Activated naive CD8-positive, alpha-beta T cell treated with anti-CD3 and anti-CD28 coated beads for 36 hours (primary cell): ENCODE results near the gene CDK14. TPM values are rescaled to one million over a fixed set of nuclear protein-coding genes. Genes with fewer than 3 reads are reported as not detected.

Source experiments
- DNase-seq: peaks from one replicate; pipeline ENCODE4 v3.0.0; 2021
- H3K27ac Mint-ChIP-seq: one replicate; pipeline ENCODE4 v1.8.0; 2022; ENCODE audit warnings: mild to moderate bottlenecking, moderate library complexity, mixed read lengths
- H3K27me3 Mint-ChIP-seq: one replicate; pipeline ENCODE4 v1.8.0; 2022; ENCODE audit warnings: mild to moderate bottlenecking, mixed read lengths
- H3K36me3 Mint-ChIP-seq: one replicate; pipeline ENCODE4 v1.8.0; 2021; ENCODE audit warnings: mild to moderate bottlenecking, mixed read lengths
- H3K4me1 Mint-ChIP-seq: one replicate; pipeline ENCODE4 v1.8.0; 2021; ENCODE audit warnings: mixed read lengths
- H3K4me3 Mint-ChIP-seq: one replicate; pipeline ENCODE4 v1.8.0; 2022; ENCODE audit warnings: mild to moderate bottlenecking, moderate library complexity, mixed read lengths
- H3K9me3 Mint-ChIP-seq: one replicate; pipeline ENCODE4 v1.8.0; 2022; ENCODE audit warnings: mixed read lengths
- total RNA-seq, 2 experiments: library from RNA; stranded (reverse); gene quantifications; one replicate each; pipeline ENCODE4 v1.2.3, GENCODE V29; 2021

Gene CDK14
- total RNA-seq, 2 experiments from 2014 or later = 0.92 to 1.6 TPM

GRCh38 chr7:90955641-90956207 lies 359.6 kb downstream of the CDK14 start:
- no peak overlapping the region for H3K4me3 Mint-ChIP-seq
- H3K4me1 Mint-ChIP-seq = no peaks in the 10 kb centered on the region
- H3K36me3 Mint-ChIP-seq = no peaks in the 10 kb centered on the region
- DNase-seq = no peak
- no peaks in the 10 kb centered on the region for H3K9me3 Mint-ChIP-seq
- H3K27me3 Mint-ChIP-seq = no peaks in the 10 kb centered on the region
- no peak overlapping the region for H3K27ac Mint-ChIP-seq

GRCh38 chr7:90957883-90958282 lies 361.8 kb downstream of the CDK14 start:
- H3K27ac Mint-ChIP-seq = no peak overlapping the region

GRCh38 chr7:90958647-90959046 lies 362.5 kb downstream of the CDK14 start:
- Mint-ChIP-seq H3K27ac (no peak overlapping the region), H3K4me1 (no peaks in the 10 kb centered on the region), H3K36me3 (no peaks in the 10 kb centered on the region), H3K27me3 (no peaks in the 10 kb centered on the region), H3K4me3 (no peak overlapping the region), H3K9me3 (peaks cover 2% of the 10 kb centered on the region)
- DNase-seq = no peak

More at GRCh38 chr7:90957883-90958282, 361.8 kb downstream of the CDK14 start:
- H3K4me1 Mint-ChIP-seq = no peaks in the 10 kb centered on the region
- H3K36me3 Mint-ChIP-seq = no peaks in the 10 kb centered on the region
- no peak overlapping the region for H3K4me3 Mint-ChIP-seq
- no peaks in the 10 kb centered on the region for H3K9me3 Mint-ChIP-seq
- H3K27me3 Mint-ChIP-seq = no peaks in the 10 kb centered on the region
- no peak for DNase-seq

- DNase-seq = no peak
- Mint-ChIP-seq H3K9me3 (peaks cover 2% of the 10 kb centered on the region), H3K27ac (no peak overlapping the region), H3K4me1 (no peaks in the 10 kb centered on the region), H3K27me3 (no peaks in the 10 kb centered on the region), H3K4me3 (no peak overlapping the region), H3K36me3 (no peaks in the 10 kb centered on the region)
Observed at GRCh38 chr7:90961037-90961725, 365.1 kb downstream of the CDK14 start.

GRCh38 chr7:90965211-90965610 lies 369.1 kb downstream of the CDK14 start:
- no peaks in the 10 kb centered on the region for H3K4me1 Mint-ChIP-seq
- no peaks in the 10 kb centered on the region for H3K36me3 Mint-ChIP-seq
- peaks cover 2% of the 10 kb centered on the region for H3K9me3 Mint-ChIP-seq
- H3K27ac Mint-ChIP-seq = no peak overlapping the region
- H3K4me3 Mint-ChIP-seq = no peak overlapping the region
- DNase-seq = no peak
- no peaks in the 10 kb centered on the region for H3K27me3 Mint-ChIP-seq

- Mint-ChIP-seq H3K36me3 (no peaks in the 10 kb centered on the region), H3K4me1 (no peaks in the 10 kb centered on the region), H3K4me3 (no peak overlapping the region), H3K27me3 (no peaks in the 10 kb centered on the region), H3K9me3 (peaks cover 2% of the 10 kb centered on the region), H3K27ac (no peak overlapping the region)
- no peak for DNase-seq
Observed at GRCh38 chr7:90966346-90966745, 370.2 kb downstream of the CDK14 start.

- Mint-ChIP-seq H3K4me1 (no peaks in the 10 kb centered on the region), H3K9me3 (no peaks in the 10 kb centered on the region), H3K27ac (no peak overlapping the region), H3K27me3 (no peaks in the 10 kb centered on the region), H3K4me3 (no peak overlapping the region), H3K36me3 (no peaks in the 10 kb centered on the region)
- no peak for DNase-seq
Observed at GRCh38 chr7:90968871-90969270, 372.8 kb downstream of the CDK14 start.

GRCh38 chr7:90972906-90973550 lies 376.9 kb downstream of the CDK14 start:
- Mint-ChIP-seq H3K4me1 (no peaks in the 10 kb centered on the region), H3K4me3 (no peak overlapping the region), H3K9me3 (peaks cover 9% of the 10 kb centered on the region), H3K36me3 (no peaks in the 10 kb centered on the region), H3K27me3 (peaks cover 6% of the 10 kb centered on the region), H3K27ac (no peak overlapping the region)
- DNase-seq = no peak

GRCh38 chr7:90977056-90977455 lies 380.9 kb downstream of the CDK14 start:
- Mint-ChIP-seq H3K4me1 (no peaks in the 10 kb centered on the region), H3K36me3 (no peaks in the 10 kb centered on the region), H3K9me3 (peaks cover 9% of the 10 kb centered on the region), H3K27me3 (peaks cover 6% of the 10 kb centered on the region), H3K27ac (no peak overlapping the region), H3K4me3 (no peak overlapping the region)
- no peak for DNase-seq

GRCh38 chr7:90980545-90980944 lies 384.4 kb downstream of the CDK14 start:
- H3K4me3 Mint-ChIP-seq = no peak overlapping the region
- no peak overlapping the region for H3K27ac Mint-ChIP-seq
- H3K36me3 Mint-ChIP-seq = no peaks in the 10 kb centered on the region
- peaks cover 6% of the 10 kb centered on the region for H3K27me3 Mint-ChIP-seq
- no peak for DNase-seq
- peaks cover 14% of the 10 kb centered on the region for H3K9me3 Mint-ChIP-seq
- no peaks in the 10 kb centered on the region for H3K4me1 Mint-ChIP-seq

GRCh38 chr7:90982228-90982627 lies 386.1 kb downstream of the CDK14 start:
- Mint-ChIP-seq H3K4me3 (no peak overlapping the region), H3K9me3 (peaks cover 6% of the 10 kb centered on the region), H3K27me3 (peaks cover 1% of the 10 kb centered on the region), H3K4me1 (no peaks in the 10 kb centered on the region), H3K36me3 (no peaks in the 10 kb centered on the region), H3K27ac (no peak overlapping the region)
- DNase-seq = no peak

GRCh38 chr7:90984692-90985091 lies 388.6 kb downstream of the CDK14 start:
- H3K4me3 Mint-ChIP-seq = no peak overlapping the region
- no peak for DNase-seq
- H3K36me3 Mint-ChIP-seq = no peaks in the 10 kb centered on the region
- H3K9me3 Mint-ChIP-seq = peaks cover 6% of the 10 kb centered on the region
- no peaks in the 10 kb centered on the region for H3K4me1 Mint-ChIP-seq
- H3K27me3 Mint-ChIP-seq = no peaks in the 10 kb centered on the region
- H3K27ac Mint-ChIP-seq = no peak overlapping the region

GRCh38 chr7:90988516-90988915 lies 392.4 kb downstream of the CDK14 start:
- Mint-ChIP-seq H3K27me3 (no peaks in the 10 kb centered on the region), H3K4me3 (no peak overlapping the region), H3K36me3 (no peaks in the 10 kb centered on the region), H3K4me1 (no peaks in the 10 kb centered on the region), H3K9me3 (peaks cover 3% of the 10 kb centered on the region), H3K27ac (no peak overlapping the region)
- DNase-seq = no peak

- no peaks in the 10 kb centered on the region for H3K4me1 Mint-ChIP-seq
- H3K27me3 Mint-ChIP-seq = no peaks in the 10 kb centered on the region
- H3K36me3 Mint-ChIP-seq = no peaks in the 10 kb centered on the region
- H3K9me3 Mint-ChIP-seq = no peaks in the 10 kb centered on the region
- no peak for DNase-seq
- no peak overlapping the region for H3K27ac Mint-ChIP-seq
- no peak overlapping the region for H3K4me3 Mint-ChIP-seq
Observed at GRCh38 chr7:90988996-90989765, 393.1 kb downstream of the CDK14 start.

- Mint-ChIP-seq H3K4me3 (no peak overlapping the region), H3K27ac (no peak overlapping the region), H3K4me1 (no peaks in the 10 kb centered on the region), H3K27me3 (no peaks in the 10 kb centered on the region), H3K36me3 (no peaks in the 10 kb centered on the region), H3K9me3 (no peaks in the 10 kb centered on the region)
- DNase-seq = no peak
Observed at GRCh38 chr7:90994121-90994520, 398.0 kb downstream of the CDK14 start.
